ENCODE measurements around the gene S100A6.

GRCh38 chr1:153503766-153504165, 32.0 kb downstream of the S100A6 start:
- TF ChIP-seq CTCF (conservative IDR thresholded peaks at IDR 0.05 in 1 of 2, IDR thresholded peaks at IDR 0.05 in 1 of 2; ENCODE audit: low read depth in 1 of 2, low read length in 2 of 2) (no peak), EZH2 (IDR thresholded peaks at IDR 0.05; ENCODE audit: low read length, missing control alignments) (no peak)
